NCI-H2029 treated with DMSO at 0.1 percent for 48 hours (cell line): Measurements from ENCODE around the gene CCP110.

ENCODE experiments used
- DNase-seq: peaks from one replicate; lab custom pipeline; 2025; lab: John Stamatoyannopoulos, UW

The CCP110 gene

DNA sequence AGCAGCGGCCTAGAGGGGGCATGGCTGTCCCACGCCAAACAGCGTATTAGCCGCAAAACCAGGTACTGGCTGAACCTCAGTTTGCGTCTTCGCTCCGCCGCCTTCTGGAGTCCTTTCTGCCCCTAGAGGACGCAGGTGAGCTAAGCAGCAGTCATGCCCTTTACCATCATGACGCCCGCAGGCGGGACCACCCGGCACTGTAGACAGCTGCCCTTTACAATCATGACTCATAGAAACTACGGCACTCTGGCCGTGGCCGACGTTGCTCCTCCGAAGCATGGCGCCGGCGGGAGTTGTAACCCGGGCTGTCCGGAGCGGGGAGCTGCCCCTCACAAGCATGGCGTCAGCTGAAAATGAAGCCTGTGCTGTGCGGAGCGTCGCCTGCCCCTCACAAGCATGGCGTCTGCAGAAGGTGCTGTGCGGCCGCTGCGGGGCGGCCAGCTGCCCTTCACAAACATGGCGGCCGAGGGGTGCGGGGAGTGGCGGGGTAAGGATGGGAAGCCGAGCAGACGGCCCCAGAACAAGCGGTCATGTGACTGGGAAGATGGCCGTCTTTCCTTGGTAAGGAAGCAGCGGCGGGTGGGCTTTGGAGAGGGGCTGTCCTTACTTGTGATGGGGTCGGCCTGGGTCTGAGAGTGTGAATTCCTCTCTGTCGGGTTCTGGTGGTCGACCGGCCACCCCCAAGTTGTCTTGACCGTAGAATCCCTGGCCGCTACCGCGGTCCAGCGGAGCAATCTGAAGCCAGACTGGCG lies 31.6 kb downstream of the CCP110 start, which contains the start of gene VPS35L:
Gene VPS35L, plus strand, starts transcription at position 518 of the 752 bp plus-strand sequence. Its CDS starts 27 bp downstream, at position 545.
- DNase-seq: peak; percentile 83

DNA sequence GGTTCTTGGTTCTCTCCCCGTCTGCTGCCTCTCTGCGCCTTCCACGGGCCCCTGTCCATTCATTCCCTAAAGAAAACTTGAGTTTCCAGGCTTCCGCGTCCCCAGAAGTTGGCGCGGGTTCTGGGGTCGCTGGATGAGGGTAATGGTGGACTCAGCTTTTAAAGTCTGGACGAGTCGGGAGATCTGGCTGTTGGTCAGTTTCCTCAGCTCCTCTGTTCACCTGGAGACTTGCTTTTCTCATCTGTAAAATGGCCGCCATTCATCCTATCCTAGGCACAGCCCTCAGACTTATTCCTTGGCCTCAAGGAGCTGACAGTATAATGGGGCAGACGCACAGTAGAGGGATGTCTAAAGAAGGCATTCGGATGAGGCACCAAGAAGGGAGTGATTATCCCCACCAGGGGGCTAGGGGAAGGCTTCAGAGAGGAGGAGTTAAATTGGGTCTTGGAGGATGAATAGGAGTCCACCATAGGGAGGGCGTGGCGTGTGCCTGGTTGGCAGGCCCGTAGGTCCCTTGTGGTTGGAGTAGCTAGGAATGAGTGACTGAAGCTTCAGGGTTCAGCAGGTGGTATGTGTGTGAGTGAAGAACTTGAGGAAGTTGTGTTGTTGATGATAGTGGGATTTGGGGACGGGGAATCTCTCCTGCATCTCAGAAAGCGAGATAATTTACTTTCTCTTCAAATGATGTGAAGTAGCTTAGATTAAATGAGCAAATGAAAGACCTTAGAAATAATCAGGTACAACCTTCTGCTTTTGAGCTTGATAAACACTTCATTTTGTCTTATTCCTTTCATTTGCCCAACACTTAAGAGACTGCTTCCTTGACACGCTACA lies 32.4 kb downstream of the CCP110 start:
- DNase-seq: no peak

DNA sequence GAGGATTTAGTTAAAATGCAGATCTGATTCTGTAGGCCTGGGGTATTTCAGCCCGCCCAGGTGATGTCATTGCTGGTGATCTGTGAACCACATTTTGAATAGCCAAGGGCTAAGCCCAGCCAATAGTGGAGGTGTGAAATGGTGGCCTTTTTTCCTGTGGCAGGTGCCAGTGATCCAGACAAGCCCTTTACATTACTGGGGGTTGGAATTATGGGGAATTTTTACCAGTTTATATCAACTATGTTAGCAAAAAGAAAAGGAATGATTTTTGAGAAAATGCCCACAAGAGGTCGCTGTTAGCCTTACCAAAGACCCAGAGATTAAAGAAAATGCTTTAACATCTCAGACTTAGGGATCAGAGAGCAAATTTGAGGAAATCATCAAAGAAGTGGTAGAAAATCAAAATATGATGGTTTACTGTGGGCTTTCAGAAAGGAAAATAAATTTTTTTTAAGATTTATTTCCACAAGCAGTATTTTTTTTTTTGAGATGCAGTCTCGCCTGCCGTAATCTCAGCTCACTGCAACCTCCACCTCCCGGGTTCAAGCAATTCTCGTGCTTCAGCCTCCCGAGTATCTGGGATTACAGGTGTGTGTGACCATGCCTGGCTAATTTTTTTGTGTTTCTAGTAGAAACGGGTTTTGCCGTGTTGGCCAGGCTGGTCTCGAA lies 35.6 kb downstream of the CCP110 start:
- DNase-seq: peak; percentile 27

DNA sequence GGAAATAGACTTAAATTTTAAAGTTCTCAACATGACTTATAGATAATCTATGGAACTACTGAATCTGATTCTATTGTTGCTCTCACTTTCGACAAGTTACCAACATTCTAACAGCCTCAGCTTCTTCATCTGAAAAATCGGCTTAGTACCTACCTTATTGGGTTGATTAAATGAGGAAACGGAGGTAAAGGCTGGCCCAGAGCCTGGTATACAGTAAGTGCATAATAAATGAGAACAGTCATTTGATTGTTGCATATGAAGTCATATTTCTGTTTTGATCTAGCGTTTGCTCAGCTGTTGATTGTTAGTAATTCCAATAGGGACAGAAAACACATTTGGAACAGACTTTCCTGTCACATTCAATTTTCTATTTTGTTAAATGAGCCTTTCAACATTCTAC lies 36.3 kb downstream of the CCP110 start:
- no peak for DNase-seq

DNA sequence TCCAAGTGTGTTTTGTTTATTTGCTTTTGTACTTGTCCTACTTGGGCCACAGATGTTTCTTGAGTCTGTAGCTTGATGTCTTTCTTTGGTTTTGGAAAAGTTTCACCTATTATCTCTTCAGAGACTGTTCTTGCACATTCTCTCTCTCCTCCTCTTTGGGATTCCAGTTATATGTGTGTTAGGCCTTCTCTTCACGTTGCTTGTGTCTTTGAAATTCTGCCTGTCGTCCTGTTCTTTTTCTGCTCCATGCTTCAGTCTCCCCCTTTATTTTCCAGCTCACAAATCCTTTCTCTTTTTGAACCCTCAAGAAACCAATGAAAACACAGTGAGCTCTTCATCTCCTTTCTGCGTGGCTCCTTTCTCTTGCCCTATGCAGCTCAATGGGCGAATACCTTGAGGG lies 39.6 kb downstream of the CCP110 start:
- no peak for DNase-seq

DNA sequence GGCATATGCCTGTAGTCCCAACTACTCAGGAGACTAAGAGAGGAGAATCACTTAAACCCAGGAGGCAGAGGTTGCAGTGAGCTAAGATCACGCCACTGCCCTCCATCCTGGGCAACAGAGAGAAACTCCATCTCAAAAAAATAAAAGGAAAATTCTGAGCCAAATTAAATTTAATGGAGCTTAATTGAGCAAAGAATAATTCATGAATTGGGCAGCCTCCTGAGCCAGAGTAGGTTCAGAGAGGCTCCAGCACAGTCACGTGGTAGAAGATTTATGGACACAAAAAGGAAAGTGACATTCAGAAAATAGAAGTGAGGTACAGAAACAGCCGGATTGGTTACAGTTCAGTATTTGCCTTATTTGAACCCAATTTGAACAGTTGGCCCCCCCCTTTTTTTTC lies 42.6 kb downstream of the CCP110 start:
- DNase-seq: no peak

DNA sequence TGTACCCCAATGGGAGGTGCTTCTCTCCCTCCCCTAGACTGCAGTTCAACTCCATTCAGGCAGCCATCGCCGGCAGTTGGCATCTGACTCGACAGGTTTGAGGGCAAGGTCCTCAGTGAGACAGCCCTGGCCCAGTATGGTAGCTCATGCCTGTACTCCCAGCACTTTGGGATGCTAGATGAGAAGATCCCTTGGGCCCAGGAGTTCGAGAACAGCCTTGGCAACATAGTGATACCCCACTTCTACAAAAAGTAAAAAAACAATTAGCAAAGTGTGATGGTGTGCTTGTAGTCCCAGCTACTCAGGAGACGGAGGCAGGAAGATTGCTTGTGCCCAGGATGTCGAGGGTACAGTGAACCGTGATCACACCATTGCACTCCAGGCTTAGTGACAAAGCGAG lies 43.8 kb downstream of the CCP110 start:
- no peak for DNase-seq

DNA sequence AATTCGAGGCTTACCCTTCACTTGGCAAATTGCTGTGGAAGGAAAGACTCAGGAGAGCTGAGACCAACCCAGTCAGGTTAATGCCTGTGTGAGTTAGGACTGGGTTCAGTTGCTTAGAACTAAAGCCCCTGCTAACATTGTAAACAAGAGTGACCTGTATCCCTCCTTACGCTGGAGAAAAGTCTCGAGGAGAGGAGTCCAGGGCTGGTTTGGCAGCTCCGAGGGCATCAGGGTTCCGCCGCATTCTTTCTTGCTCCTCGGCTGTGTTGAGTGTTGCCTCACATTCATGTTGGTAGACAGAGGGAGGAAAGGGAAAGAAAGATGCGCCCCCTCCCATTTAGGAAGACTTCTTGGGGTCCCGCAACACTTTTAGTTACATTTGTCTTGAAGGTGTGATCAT lies 50.3 kb downstream of the CCP110 start:
- DNase-seq: no peak

DNA sequence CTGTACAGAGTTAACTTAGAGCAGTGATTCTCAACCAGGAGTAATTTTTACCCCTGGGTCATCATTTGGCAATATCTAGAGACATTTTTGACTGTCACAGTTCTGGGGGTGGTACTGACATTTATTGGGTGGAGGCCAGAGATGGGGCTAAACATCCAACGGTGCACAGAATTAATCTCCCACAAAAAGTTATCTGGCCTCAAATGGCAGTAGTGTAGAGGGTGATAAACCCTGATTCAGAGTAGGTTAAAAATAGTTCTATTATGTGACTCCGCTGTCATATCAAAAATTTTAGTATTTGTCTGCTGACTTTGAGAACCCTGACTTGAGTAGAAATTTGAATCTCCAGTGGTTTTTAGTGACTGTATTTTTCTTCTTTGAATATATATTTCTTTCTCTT lies 50.9 kb downstream of the CCP110 start:
- DNase-seq: no peak

DNA sequence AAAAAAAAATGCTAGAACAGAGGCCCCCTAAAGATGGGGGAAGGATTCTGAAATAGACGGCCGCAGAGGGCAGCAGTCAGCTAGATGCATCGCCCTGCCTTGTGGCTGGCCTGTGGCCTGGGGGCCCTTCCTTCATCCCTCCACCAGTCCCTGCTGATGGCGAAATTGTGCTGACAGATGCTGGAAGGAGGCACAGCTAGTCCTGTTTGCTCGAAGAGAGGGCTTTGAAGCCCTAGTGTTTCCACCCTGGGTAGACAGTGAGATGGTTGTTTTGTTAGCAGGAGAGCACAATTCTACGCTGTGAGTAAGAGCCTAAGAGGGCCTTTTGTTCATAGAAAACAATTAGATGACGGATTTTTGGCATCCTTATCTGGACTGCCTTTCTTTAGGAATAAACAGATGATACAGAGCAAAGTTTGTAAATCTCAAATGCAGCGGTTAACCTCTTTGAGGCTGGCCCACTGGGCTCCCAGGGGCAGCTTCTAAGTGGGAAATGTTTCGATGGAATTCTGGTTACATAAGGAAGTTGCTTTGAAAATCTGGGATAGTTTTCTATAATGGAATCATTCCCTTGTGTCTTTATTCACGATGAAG lies 54.7 kb downstream of the CCP110 start:
- DNase-seq: no peak

DNA sequence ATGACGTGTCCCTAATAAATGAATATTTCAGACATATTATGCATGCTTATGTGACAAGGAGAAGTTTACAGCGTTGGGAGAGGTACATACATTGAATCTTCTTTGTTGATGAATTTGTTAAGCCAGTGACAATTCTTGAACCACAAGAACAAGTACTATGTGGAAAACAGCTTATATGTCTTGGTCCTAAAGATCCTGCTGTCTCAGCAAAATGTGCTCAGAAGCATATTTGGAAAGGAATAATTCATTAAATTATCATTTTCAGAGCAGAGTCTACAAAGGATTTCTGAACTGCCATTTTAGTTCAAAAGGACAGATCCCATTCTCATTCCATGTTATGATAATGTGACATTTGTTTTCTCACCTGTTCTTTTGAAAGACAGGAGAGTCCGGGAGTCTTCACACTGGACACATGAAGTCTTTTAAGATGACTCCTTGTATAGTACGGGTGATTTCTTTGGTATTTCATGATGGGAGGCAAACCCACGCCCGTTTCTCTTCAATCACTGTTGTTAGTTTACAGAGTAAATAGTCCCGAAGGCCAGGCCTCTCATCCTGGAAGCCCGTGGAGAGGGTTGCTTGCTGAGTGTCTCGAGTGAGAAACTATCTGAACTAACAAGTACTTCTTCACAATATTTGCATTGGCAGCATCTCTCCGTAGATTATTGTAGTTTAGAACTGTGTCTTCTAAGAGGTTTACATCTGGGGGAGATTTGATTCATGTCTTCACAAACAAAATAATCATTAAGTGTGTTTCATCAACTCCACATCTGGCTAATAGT lies 58.5 kb downstream of the CCP110 start:
- DNase-seq: no peak

DNA sequence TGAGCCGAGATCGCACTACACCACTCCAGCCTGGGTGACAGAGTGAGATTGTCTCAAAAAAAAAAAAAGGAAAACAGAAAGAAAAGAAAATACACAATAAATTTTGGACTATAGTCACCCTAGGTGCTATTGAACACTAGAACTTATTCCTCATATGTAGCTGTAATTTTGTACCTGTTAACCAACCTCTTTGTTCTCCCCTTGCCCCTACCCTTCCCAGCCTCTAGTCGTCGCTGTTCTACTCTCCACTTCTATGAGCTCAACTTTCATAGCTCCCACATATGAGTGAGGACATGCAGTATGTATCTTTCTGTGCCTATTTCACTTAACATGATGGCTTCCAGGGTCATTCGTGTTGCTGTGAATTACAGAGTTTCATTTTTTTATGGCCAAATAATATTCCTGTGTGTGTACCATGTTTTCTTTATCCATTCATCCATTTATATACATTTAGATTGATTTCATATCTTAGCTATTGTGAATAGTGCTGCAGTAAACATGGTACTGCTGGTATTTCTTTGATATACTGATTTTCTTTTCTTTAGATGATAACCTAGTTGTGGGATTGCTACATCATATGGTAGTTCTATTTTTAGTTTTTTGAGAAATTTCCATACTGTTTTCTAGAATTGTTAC lies 60.0 kb downstream of the CCP110 start:
- peak; percentile 70 for DNase-seq

DNA sequence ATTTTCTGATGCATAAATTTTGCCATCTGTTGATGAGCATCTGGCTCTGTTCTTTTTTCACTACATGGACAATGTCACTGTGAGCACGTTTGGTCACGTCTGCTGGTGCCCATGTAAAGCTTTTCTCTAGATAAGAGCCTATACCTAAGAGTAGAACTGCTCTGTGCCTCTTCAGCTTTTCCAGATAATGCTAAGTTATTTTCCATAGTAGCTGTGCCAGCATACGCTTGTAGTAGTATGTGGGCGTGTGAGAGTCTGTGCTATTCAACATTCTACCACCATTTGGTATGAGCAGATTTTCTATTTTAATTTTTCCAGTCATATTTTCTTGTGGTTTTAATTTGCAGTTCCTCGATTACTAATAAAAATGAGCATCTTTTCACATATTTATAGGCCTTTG lies 64.9 kb downstream of the CCP110 start:
- DNase-seq: no peak

DNA sequence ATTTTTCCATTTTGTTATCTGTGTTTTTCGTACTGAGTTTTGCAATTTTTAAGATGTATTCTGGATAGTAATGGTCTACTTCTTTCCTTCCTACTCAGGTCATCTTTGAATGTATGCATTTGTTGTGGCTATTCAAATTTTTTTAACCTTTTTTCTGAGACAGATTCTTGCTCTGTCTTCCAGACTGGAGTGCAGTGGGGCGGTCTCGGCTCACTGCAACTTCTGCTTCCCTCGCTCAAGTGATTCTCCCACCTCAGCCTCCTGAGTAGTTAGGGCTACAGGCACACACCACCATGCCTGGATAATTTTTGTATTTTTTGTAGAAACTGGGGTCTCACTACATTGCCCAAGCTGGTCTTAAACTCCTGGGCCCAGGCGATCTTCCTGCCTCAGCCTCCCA lies 65.4 kb downstream of the CCP110 start:
- no peak for DNase-seq

DNA sequence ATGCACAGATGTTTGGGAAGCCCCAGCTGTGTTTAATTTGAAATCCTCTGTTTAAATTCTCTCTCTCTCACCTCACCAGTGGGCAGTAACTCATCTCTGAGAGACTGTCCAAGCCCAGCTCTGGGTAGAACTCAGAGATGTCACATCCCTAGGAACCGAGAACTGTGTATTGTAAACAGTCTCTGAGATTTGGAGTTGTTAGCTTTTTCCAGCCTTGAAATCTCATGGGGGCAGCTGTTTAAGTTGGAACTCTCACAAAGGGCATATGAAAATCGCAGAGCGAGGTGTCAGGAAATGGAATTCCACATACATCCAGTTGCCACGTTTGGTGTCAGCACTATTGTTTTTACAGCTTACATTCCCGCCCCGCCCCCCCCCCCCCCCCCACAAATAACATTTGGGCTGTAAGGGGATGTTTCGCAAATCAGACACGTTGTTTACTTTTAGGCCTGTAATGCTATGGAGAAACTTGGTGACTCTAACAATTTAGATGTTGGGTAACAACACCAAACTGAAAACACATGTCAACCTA lies 66.1 kb downstream of the CCP110 start:
- DNase-seq: no peak

DNA sequence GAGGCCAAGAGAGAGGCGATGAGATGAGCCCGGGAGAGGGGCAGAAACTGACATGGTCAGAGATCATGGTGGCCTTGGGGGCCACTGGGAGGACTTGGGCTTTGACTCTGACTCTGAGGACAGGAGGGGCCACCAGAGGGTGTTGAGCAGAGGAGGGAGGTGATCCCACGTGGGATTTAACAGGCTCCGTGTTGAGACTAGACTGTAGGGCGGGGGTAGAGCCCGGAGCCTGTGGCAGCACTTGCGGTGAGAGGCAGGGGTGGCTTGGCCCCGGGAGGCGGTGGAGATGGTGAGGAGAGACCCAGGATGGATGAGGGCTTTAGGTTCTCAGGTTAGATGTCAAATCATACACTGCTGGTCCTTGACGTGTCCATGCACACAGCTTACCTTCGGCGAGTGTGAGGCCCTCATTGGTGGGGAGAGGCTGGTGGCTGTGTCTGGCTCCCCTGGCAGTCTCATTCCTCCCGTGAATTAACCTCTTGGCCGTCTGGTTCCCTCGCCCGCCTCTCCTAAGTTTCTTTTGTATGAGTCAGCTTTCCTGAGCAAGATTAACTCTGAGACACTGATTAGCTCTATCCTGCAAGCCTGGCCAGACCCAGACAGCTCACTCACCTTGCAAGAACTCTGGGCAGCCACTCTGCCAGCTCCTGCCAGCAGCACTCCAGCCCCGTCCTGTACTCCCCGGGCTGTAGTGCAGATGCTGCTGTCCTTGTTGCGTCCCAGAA lies 71.5 kb downstream of the CCP110 start:
- no peak for DNase-seq

DNA sequence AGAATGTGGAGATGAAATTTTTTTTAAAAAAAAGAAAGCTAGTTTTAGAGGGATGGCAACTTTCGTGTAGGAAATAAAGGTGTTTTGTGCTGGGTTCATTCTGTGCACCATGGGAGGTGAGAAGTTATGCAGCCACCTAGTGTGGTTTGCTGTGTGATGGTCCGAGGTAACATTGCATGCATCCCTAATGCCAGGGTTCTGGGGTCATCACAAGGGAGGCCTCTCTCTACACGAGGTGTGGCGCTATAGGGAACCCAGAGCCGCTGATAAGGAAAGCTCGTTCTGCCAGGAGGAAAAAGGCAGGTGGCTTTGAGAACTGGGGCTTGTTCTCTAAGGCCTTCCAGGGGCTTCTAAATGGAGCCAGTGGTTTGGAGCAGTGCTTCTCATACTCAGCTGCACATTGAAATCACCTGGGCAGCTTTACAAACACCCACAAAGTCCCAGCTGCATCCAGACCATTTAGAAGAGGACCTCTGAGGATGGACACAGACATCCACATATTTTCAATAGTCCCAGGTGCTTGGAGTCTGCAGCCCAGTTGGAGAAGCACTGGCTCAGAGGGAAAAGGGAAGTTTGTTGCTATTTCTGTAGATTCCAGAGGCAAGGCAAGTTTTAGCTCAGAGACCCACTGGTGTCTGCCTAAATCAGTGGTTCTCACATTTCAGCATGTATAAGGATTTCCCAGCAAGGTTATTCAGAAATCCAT lies 75.2 kb downstream of the CCP110 start:
- DNase-seq: no peak

DNA sequence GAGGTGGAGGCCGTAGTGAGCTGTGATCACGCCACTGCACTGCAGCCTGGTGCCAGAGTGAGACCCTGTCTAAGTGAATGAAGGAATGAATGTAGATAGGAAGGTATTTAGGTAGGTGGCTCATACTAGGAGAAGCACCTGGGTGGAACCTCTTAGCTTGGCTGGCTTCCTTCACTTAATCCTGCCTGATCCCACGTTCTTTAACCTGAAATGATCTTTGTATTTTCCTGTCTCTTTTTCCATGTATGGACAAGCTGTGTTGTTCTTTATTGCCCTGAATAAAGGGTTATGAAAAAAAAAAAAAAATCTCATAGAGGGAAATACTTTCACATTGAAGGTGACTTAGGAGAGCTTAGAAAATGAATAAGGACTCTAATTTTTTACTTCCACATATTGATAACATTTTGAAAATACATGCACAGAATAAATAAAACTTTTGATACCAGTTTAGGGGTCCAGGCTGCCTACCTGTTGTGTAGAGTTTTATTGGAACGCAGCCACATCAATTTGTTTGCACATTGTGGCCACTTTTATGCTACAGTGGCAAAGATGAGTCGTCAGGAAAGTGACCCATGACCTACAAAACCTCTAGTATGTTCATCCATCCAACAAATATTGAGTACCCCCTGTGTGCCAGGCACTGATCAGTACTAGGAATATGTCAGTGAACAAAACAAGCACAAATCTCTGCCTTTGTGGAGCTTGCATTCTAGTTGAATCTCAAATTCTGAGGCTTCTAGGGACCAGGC lies 76.4 kb downstream of the CCP110 start:
- DNase-seq: no peak
